Measurements from ENCODE around the gene PHOSPHO1. TPM values are rescaled to one million over a fixed set of nuclear protein-coding genes. Genes with fewer than 3 reads are reported as not detected.
"Not testable (repeated sequence)": the region's sequence is repeated elsewhere in the genome, so short reads cannot be mapped to it uniquely, and the experiment has no call there.

The PHOSPHO1 gene, protein sequence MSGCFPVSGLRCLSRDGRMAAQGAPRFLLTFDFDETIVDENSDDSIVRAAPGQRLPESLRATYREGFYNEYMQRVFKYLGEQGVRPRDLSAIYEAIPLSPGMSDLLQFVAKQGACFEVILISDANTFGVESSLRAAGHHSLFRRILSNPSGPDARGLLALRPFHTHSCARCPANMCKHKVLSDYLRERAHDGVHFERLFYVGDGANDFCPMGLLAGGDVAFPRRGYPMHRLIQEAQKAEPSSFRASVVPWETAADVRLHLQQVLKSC
- total RNA-seq (2014; rRNA removed; shearing (Covaris generic)), result 3.5 and 4.1 TPM in 2 replicates

DNA sequence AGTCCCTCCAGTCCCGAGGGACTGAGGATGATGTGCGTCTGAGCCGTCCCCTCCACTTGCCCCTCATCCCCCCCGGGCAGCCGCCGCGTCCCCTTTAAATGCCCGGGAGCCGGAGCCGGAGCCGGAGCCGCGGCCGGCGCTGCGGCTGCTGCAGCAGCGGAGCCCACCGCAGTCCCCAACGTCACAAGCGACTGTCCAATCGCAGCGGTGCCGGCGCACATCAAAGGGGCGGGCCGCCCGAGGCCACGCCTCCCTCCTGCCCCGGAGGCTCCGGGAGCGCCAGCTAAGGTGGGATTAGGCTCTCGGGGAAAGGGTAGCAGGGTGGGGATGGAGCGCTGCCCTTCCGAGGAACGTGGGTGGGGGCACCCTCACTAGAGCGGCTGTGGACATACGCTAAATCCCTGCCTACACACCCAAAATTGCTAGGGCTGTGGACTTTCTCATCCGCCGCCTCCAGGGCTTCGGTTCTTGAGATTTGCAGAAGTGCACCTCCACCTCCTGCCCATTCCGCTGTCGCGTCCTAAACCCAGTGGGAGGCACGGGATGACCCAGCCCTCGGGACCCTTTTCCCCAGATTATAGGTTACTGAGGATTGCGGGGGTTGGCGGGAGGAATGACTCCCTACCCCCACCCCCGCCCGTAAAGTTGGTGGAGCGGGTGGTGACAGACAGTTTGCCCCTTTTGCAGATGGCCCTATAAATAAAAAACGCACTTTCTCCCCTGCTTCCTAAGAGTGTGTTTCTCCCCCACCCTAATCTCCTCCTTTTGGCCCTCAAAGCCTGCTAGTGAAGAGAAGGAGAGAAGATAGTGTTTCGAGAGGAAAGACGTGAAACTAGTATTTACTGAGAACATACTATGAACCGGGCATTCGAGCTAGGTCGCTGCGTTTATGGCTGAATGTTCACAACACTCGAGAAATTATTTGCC lies at the start of gene PHOSPHO1:
Gene PHOSPHO1, minus strand, starts transcription at position 152 of the 927 bp plus-strand sequence. CDS start 4,096 bp downstream, outside the sequence.
- peak; percentile 85 for DNase-seq (ENCODE audit: low spot score)
- in situ Hi-C loops (cut with HindIII; ENCODE audit: low sequenced_read_pairs), result no loop called here

DNA sequence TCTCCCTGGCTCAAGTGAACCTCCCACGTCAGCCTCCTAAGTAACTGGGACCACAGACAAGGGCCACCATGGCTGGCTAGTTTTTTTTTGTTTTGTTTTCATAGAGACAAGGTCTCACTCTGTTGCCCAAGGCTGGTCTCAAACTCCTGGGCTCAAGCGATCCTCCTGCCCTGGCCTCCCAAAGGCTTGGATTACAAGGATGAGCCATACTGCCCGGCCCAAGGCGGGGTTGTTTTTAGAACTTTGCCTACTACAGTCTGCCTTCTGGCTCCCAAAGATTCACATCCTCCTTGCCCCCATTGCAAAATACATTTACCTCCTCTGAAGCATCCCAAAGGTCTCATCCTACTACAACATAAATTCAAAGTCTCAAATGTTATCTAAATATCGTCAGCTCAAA lies 49.5 kb upstream of the PHOSPHO1 start:
- no peak for DNase-seq (ENCODE audit: low spot score)
- in situ Hi-C loops (cut with HindIII; ENCODE audit: low sequenced_read_pairs), result no loop called here

DNA sequence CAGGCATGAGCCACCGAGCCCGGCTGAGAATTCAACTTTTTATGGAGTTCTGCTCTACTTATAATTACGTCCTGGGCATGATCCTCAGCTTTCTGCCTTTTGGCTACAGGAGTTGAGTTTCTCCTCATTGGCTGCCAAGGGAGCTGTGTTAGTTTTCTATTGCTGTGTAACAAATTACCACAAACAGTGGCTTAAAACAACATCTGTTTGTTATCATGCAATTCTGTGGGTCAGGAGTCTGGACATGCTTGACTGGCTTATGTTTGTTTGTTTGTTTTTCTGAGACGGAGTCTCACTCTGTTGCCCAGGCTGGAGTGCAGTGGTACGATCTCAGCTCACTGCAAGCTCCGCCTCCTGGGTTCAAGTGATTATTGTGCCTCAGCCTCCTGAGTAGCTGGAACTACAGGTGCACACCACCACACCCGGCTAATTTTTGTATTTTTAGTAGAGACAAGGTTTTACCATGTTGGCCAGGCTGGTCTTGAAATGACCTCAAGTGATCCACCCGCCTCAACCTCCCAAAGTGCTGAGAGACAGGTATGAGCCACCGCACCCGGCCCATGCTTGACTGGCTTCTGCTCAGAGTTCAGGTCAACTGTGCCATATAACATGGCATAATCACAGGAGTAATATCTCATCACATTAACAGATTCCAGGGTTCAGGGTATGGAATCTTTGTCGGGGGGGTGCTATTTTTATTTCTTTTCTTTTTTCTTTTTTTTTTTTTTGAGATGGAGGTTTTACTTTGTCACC lies 48.9 kb upstream of the PHOSPHO1 start:
- in situ Hi-C loops (cut with HindIII; ENCODE audit: low sequenced_read_pairs); DNase-seq (ENCODE audit: low spot score): not testable (repeated sequence)

DNA sequence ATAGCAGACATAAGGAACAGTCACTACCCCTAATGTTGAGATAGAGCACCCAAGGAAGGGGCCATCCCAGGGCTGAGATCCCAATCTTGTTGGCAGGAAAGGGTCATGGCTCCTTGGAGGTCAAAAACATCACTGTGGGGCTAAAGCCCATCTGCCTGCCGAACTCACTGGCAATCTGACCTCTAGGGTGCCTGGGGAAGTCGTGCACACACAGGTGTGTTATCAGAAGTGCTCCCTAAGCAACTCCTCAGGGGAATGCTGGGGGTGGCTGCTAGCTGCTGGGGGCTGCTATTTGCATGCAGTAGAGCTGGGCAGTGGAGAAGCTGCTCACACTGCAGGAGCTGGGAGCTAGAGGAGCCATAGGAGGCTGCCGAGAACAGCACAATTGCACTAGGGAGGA lies 47.5 kb upstream of the PHOSPHO1 start:
- DNase-seq (ENCODE audit: low spot score), result no peak
- in situ Hi-C loops (cut with HindIII; ENCODE audit: low sequenced_read_pairs), result no loop called here

DNA sequence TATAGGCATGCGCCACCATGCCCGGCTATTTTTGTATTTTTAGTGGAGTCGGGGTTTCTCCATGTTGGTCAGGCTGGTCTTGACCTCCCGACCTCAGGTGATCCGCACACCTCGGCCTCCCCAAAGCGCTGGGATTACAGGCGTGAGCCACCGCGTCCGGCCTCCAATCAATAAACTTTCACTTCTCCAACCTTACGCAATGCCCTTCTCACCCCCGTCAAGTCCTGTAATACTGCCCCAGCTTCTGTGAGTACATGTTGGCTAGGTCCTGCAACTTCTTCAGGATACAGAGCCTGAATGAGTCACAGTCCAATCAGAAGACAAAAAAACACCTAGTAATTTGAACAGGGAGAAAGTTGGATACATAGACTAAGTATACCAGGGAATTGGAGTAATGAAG lies 47.1 kb upstream of the PHOSPHO1 start:
- in situ Hi-C loops (cut with HindIII; ENCODE audit: low sequenced_read_pairs), result no loop called here
- no peak for DNase-seq (ENCODE audit: low spot score)

DNA sequence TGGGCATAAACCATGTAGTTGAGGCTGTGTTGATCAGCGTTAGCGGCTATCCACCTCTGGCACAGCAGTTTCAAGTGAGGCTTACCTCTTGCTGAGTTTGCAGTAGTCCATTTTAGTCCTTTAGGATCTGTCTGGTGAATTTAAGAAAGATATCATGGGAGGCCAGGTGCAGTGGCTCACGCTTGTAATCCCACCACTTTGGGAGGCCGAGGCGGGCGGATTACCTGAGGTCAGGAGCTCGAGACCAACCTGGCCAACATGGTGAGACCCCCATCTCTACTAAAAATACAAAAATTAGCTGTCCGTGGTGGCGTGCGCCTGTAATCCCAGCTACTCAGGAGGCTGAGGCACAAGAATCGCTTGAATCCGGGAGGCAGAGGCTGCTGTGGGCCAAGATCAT lies 45.4 kb upstream of the PHOSPHO1 start:
- in situ Hi-C loops (cut with HindIII; ENCODE audit: low sequenced_read_pairs); DNase-seq (ENCODE audit: low spot score): not testable (repeated sequence)

DNA sequence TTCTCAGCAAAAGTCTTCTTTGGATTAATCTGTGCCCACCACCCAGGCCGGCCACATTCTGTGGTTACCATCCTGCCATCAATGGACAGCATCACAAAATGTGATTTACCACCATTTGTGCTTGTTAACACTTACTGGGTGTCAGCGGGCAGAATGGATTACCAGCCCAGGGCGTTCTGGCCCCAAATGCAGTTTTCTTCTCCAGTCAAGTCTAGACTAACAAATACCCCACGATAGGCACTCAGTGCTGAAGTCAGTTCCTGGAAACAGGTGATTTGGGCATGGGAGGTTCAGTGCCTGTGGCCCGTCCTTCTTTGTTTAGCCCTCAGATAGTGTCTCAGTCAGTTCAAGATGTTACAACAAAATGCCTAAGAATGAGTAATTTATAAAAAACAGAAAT lies 38.8 kb upstream of the PHOSPHO1 start:
- DNase-seq (ENCODE audit: low spot score), result no peak
- in situ Hi-C loops (cut with HindIII; ENCODE audit: low sequenced_read_pairs), result no loop called here

DNA sequence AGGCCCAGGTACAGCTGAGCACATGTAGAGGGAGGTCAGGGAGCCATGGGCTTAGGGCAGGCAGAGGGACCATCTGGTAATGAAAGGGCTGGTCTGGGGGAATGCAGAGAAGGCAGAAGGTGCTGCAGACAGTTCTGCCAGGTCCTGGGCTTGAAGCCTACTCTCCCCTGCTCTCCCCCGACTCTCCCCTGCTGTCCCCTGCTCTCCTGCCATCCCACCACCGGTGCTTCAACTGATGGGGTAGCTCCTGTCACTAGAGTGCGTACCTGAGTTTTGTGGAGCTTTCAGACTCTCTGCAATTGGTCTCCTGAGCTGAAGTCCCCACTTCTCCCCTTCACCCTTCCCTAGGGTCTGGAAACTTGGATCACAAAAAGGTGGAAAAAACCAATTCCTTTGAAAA lies 37.3 kb upstream of the PHOSPHO1 start:
- in situ Hi-C loops (cut with HindIII; ENCODE audit: low sequenced_read_pairs), result no loop called here
- DNase-seq (ENCODE audit: low spot score), result no peak

DNA sequence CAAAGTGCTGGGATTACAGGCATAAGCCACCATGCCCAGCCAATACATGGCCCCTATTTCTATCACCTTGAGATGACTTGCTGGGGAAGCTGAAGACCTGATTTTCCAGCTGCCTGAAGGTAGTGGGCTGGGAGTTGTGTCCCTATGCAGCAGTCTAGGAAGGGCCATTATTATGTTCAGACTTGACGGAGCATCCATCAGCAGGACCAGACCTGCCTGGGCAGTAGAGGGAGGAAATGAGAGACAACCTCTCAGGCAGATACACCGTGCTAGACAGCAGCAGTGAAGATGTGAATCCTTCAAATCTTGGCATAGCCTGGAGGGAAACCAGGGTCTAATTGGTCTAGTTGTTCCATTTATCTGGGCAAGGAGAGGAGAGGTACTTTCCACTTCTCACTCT lies 35.6 kb upstream of the PHOSPHO1 start:
- in situ Hi-C loops (cut with HindIII; ENCODE audit: low sequenced_read_pairs), result no loop called here
- no peak for DNase-seq (ENCODE audit: low spot score)

DNA sequence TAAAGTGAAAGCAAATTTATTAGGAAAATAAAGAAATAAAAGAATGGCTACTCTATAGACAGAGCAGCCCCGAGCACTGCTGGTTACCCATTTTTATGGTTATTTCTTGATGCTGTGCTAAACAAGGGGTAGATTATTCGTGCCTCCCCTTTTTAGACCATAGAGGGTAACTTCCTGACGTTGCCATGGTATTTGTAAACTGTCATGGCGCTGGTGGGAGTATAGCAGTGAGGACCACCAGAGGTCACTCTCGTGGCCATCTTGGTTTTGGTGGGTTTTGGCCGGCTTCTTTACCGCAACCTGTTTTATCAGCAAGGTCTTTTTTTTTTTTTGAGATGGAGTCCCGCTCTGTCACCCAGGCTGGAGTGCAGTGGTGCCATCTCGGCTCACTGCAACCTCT lies 31.0 kb upstream of the PHOSPHO1 start:
- DNase-seq (ENCODE audit: low spot score); in situ Hi-C loops (cut with HindIII; ENCODE audit: low sequenced_read_pairs): not testable (repeated sequence)

DNA sequence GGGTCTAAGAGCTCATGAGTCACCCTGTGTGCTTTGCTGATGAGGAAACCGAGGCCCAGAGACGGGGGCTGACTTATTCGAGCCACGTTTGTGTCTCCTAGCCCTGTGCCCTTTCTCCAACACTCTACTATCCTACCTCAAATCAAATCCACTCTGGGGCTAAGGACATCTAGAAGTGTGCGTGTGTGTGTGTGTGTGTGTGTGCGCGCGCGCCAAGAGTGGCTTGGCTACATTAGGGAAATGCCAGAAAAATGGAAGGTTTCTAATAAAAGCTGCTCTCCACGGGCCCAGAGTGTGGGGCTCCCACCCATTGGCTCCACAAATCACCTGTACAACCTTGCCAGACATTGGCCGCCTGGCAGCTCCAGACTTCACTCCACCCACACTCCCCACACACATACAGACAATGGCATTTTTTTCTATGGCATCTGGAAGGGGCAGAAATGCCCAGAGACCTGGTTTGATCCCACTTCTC lies 30.3 kb upstream of the PHOSPHO1 start:
- no peak for DNase-seq (ENCODE audit: low spot score)
- in situ Hi-C loops (cut with HindIII; ENCODE audit: low sequenced_read_pairs), result no loop called here

DNA sequence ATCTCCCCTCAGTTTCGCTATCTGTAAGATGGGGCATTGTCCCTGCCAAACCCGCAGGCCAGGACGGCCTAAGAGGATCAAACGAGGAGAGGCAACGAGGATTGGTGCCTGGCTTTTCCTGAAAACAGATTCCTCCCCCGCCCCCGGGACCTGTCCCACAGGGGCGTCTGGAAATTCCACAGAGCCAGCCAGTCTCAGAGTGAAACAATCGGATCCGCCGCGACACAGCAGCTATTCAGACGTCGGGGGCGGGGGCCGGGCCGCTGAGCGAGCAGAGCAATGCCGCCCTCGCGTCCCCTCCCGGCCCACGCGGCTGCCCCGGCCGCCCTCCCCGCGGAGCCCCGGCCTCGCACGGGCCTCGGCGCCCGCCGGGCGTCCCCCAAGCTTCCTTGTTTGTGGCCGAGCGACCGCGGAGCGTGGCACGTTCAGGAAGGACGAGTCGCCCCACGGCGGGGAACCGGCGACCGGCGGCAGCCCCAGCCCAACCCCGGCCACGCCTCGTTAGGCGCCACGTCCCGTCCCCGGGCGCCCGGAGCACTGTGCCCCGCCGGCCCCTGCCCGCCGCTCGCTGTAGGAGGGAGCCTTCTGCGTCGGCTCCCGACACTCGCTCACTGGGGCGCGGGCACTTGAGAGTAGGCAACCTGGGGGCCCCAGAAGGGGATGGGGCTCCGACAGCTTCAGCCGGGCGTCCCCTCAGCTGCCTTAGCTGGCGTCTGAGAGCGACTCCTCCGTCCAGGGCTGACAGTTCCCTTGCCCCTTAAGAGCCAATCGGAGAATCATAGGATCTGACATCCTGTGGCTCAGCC lies 29.6 kb upstream of the PHOSPHO1 start:
- DNase-seq (ENCODE audit: low spot score), result no peak
- in situ Hi-C loops (cut with HindIII; ENCODE audit: low sequenced_read_pairs), result no loop called here

DNA sequence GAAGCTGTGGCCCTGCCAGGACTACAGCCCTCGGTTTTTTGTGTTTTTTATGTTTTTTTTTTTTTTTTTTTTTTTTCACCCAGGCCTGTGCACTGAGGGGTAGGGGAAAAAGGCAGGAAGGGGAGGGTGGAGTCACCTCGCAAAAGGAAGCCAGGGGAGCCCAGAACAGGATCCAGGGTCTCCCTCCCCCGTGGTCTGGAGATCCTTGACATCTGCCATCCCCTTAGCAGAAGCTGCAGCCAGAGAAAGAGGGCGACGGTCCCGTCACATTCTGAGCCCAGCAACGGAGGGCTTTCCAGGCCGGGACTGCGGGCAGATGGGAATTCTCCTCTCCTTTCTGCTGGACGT lies 29.1 kb upstream of the PHOSPHO1 start:
- in situ Hi-C loops (cut with HindIII; ENCODE audit: low sequenced_read_pairs), result no loop called here
- no peak for DNase-seq (ENCODE audit: low spot score)

DNA sequence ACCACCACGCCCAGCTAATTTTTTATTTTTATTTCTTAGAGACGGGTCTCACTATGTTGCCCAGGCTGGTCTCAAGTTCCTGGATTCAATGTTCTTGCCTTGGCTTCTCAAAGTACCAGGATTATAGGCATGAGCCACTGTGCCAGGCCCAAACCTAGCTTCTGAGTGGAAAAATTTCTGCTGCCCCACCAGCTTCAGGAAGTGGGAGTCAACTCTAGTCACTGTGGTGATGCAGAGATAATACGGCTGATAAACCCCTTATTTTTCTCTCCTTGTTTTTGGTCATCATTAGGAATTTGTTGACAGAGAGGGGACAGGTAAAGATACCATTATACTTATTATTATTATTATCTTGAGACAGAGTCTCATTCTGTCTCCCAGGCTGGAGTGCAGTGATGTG lies 27.8 kb upstream of the PHOSPHO1 start:
- in situ Hi-C loops (cut with HindIII; ENCODE audit: low sequenced_read_pairs), result no loop called here
- DNase-seq (ENCODE audit: low spot score), result no peak

DNA sequence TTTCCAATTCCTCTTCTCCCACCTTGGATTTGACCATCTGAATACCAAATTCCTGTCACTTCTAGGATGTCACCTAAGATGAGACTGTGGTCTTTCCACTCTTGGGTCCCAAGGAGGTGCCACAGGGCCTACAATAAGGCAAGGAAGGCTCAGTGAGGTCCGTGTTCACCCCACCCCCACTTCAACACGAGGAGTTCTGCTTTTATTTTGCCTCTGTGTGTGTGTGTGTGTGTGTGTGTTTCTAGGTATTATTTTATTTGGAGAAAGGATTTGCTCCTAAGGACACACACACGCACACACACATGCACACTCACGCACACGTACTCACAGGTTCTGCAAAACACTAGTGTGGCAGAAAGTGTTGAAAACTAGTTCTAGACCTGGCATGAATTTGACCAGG lies 24.5 kb upstream of the PHOSPHO1 start:
- in situ Hi-C loops (cut with HindIII; ENCODE audit: low sequenced_read_pairs), result no loop called here
- no peak for DNase-seq (ENCODE audit: low spot score)

DNA sequence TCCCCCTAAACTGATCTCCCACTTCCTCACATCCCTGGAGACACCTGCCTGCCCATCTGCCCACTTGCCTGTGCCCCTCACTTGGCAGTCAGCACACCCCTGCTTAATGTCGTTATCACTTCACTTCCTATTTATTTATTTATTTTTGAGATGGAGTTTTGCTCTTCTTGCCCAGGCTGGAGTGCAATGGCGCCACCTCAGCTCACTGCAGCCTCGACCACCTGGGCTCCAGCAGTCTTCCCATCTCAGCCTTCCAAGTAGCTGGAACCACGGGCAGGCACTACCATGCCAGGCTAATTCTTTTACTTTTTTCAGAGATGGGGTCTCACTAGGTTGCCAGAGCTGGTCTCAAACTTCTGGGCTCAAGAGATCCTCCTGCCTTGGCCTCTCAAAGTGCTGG lies 23.5 kb upstream of the PHOSPHO1 start:
- no peak for DNase-seq (ENCODE audit: low spot score)
- in situ Hi-C loops (cut with HindIII; ENCODE audit: low sequenced_read_pairs), result no loop called here

DNA sequence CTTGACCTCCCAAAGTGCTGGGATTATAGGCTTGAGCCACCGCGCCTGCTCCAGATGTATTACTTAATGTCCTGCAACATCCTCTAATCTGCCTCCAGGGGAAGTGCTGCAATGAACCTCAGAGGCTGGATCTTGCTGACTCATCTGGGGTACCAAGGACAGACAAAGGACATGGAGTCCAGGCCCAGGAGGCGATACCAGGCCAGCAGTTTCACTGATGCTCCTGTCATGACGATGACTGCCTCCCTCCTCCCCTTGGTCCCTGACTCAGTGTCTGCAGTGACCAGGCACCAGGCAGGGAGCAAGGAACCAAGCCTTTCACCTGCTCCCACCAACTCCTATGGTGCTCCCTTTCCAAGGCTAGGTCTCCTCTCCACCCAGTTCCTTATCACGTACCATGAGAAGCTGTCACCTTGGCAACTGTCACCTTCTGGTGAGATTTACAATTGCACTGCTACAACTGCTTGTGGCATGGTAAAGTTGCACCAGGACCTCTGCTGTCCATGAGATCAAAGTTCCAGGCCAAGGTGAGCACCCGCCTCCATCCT lies 21.6 kb upstream of the PHOSPHO1 start:
- DNase-seq (ENCODE audit: low spot score), result no peak
- in situ Hi-C loops (cut with HindIII; ENCODE audit: low sequenced_read_pairs), result no loop called here

DNA sequence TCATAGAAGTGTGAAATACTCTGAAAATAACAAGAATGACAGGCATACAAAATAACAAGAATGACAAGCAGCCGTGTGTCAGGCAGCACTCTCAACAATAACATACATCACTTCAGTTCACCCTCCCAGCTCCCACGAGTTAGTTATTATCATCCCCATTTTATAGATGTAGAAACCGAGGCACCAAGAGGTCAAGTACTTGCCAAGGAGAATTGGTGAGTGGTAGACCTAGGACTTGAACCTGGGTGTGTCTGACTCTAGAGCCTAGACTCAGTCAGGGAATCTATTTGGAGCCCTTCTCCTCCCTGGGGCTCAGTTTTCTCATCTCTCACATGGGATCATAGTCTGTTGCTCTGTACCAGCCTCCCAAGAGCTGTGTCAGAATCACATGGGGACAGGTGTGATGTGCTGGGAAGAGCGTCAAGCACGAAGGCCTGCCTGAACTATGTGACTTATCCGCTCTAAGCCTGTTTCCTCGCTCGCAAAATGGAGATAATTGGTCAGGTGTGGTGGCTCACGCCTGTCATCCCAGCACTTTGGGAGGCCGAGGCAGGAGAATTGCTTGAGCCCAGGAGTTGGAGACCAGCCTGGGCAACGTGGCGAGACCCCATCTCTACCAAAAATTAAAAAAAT lies 19.4 kb upstream of the PHOSPHO1 start:
- in situ Hi-C loops (cut with HindIII; ENCODE audit: low sequenced_read_pairs), result no loop called here
- DNase-seq (ENCODE audit: low spot score), result no peak
